Neural progenitor cell (in vitro differentiated cells): Measurements from ENCODE around the gene PLG.
"Not testable (repeated sequence)": the region's sequence is repeated elsewhere in the genome, so short reads cannot be mapped to it uniquely, and the experiment has no call there.

Source experiments
- EZH2 ChIP-seq: fragments of 200-600 bp; sonication (generic); IDR thresholded peaks from 2 replicates; pipeline ENCODE4 v1.6.1; 2017; ENCODE audit warnings: antibody characterized with exemption, mild to moderate bottlenecking, moderate library complexity
- EZH2phosphoT487 ChIP-seq: fragments of 200-600 bp; sonication (generic); IDR thresholded peaks from 2 replicates; pipeline ENCODE4 v1.6.1; 2017; ENCODE audit warnings: antibody characterized with exemption
- TF ChIP-seq, protein P1 (sequence below): fragments of 200-600 bp; sonication (generic); IDR thresholded peaks from 2 replicates; pipeline ENCODE4 v1.5.1; 2017; ENCODE audit warnings: antibody characterized with exemption, mild to moderate bottlenecking

DNA sequence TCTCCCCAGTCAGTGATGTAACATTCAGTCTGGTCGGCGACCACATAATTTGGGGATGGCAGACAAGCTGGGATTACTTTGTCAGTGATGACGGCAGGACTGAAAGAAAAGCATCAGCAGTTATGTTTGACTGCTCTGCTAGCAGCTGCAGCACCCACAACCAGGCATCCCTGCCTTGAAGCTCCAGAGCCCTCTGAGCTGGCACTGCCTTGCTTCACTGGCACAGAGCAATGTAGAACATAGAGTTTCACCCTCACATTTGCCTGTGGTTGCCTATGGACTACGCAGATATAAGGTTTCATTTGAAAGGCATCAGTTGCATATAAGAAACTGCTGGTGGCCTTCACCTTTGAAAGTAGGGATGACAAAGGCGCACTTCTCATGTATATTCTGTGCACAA, 25.6 kb upstream of the PLG start:
- TF ChIP-seq, protein P1, sequence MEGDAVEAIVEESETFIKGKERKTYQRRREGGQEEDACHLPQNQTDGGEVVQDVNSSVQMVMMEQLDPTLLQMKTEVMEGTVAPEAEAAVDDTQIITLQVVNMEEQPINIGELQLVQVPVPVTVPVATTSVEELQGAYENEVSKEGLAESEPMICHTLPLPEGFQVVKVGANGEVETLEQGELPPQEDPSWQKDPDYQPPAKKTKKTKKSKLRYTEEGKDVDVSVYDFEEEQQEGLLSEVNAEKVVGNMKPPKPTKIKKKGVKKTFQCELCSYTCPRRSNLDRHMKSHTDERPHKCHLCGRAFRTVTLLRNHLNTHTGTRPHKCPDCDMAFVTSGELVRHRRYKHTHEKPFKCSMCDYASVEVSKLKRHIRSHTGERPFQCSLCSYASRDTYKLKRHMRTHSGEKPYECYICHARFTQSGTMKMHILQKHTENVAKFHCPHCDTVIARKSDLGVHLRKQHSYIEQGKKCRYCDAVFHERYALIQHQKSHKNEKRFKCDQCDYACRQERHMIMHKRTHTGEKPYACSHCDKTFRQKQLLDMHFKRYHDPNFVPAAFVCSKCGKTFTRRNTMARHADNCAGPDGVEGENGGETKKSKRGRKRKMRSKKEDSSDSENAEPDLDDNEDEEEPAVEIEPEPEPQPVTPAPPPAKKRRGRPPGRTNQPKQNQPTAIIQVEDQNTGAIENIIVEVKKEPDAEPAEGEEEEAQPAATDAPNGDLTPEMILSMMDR = not testable (repeated sequence)
- not testable (repeated sequence) for TF ChIP-seq EZH2, EZH2phosphoT487
